Activated T-cell treated with anti-CD3 and anti-CD28 coated beads, Interleukin-2, amount 50 U/mL, for 72 hours (primary cell): Measurements from ENCODE around the gene FOXO1. TPM values are rescaled to one million over a fixed set of nuclear protein-coding genes. Genes with fewer than 3 reads are reported as not detected.
A peak's percentile ranks its signal among the peaks of the same experiment; 100 is the strongest.

ENCODE experiments used
- ATAC-seq, 2 donors: fragments of 150-1000 bp; cut with Tn5 transposase; replicated peaks in 1 of 2; 2 replicates each; pipeline ENCODE4 v1.10.0; 2021; ENCODE audit warnings: moderate library complexity in 2 of 2, mild to moderate bottlenecking in 1 of 2
- DNase-seq, 2 donors: peaks; one replicate each; pipeline ENCODE4 v3.0.0; 2021 to 2022; ENCODE audit warnings: mixed read lengths in 1 of 2
- H3K27ac Mint-ChIP-seq: one replicate; pipeline ENCODE4 v1.8.0; 2022; ENCODE audit warnings: mild to moderate bottlenecking, moderate library complexity, mixed read lengths
- H3K27me3 Mint-ChIP-seq: one replicate; pipeline ENCODE4 v1.8.0; 2022; ENCODE audit warnings: low read depth, mixed read lengths
- H3K36me3 Mint-ChIP-seq, 2 donors: one replicate each; pipeline ENCODE4 v1.8.0; 2022; ENCODE audit warnings: mixed read lengths in 2 of 2, mild to moderate bottlenecking in 1 of 2; ENCODE audit not compliant: insufficient read depth in 2 of 2
- H3K4me1 Mint-ChIP-seq: one replicate; pipeline ENCODE4 v1.8.0; 2022; ENCODE audit warnings: low read depth, mixed read lengths
- H3K4me3 Mint-ChIP-seq, 2 donors: one replicate each; pipeline ENCODE4 v1.8.0; 2022; ENCODE audit warnings: mild to moderate bottlenecking in 2 of 2, mixed read lengths in 2 of 2, moderate library complexity in 2 of 2
- H3K9me3 Mint-ChIP-seq, 2 donors: one replicate each; pipeline ENCODE4 v1.8.0; 2022; ENCODE audit warnings: mixed read lengths in 2 of 2
- total RNA-seq, 2 donors: library from RNA; stranded (reverse); gene quantifications; one replicate each; pipeline ENCODE4 v1.2.3, GENCODE V29; 2022

The FOXO1 gene
- total RNA-seq, 2 donors from 2014 or later, result 47.0 to 56.9 TPM

DNA sequence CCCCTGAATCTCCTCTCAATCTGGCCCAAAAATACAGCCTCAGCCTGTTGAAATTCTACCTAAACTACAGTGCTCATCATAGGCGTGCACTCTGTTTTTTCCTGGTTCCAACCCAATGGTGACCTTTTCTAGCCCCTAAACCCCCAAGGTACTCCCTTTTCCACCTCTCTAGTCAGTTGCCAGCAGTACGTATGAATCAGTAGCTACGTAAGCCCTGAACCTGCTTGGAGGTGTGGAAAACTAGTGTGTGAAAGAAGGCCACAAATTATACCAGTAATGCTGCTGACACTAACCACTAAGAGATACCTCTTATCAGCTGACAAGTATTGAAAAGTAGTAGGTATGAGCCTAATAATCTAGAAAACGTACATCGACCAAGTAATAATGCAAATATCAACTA, 60.9 kb downstream of the FOXO1 start:
- Mint-ChIP-seq H3K4me1 (peaks cover 85% of the 10 kb centered on the region), H3K9me3 (no peaks in the 10 kb centered on the region), H3K27ac (peak overlapping the region; percentile 74), H3K27me3 (no peaks in the 10 kb centered on the region), H3K36me3 (peaks cover 0 to 12% of the 10 kb centered on the region in 2 donors), H3K4me3 (peak overlapping the region; percentile 33 to 57)
- DNase-seq, result no peak
- ATAC-seq, result peak; percentile 62

GRCh38 chr13:40604135-40604534, 62.3 kb downstream of the FOXO1 start:
- Mint-ChIP-seq H3K27me3 (no peaks in the 10 kb centered on the region), H3K36me3 (peaks cover 0 to 11% of the 10 kb centered on the region in 2 donors), H3K9me3 (no peaks in the 10 kb centered on the region), H3K4me3 (peak overlapping the region; percentile 11 to 42), H3K27ac (peak overlapping the region; percentile 48), H3K4me1 (peaks cover 91% of the 10 kb centered on the region)
- DNase-seq (no peak), ATAC-seq (no peak)

- H3K36me3 Mint-ChIP-seq, result peaks cover 0 to 2% of the 10 kb centered on the region in 2 donors
- ATAC-seq (peak; percentile 63 to 75), DNase-seq (peak; percentile 43 to 46)
- H3K4me1 Mint-ChIP-seq, result peaks cover 96% of the 10 kb centered on the region
- H3K27me3 Mint-ChIP-seq, result no peaks in the 10 kb centered on the region
- no peaks in the 10 kb centered on the region for H3K9me3 Mint-ChIP-seq
- peak overlapping the region; percentile 82 for H3K27ac Mint-ChIP-seq
- peak overlapping the region; percentile 82 to 84 for H3K4me3 Mint-ChIP-seq
Measured at GRCh38 chr13:40600149-40600751, 66.2 kb downstream of the FOXO1 start.

DNA sequence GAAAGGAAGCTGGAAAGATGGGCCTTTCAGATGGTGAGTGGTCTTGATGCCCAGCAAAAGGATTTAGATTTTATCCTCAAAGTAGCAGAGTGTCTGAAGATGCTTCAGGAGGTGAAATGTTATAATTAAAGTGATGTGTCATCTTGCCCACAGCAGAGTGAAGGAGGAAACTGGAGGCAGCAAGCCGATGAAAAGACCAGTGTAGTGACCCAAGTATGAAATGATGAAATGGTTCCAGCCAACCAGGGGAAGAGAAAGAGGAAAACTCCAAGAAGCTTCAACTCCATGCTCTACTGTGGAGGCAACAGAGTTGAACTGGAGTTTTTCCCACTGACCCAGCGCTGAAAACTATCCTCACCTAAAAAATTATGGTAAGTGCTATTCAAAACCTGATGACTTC, 66.7 kb downstream of the FOXO1 start:
- Mint-ChIP-seq H3K27ac (peak overlapping the region; percentile 82), H3K4me1 (peaks cover 95% of the 10 kb centered on the region), H3K36me3 (peaks cover 0 to 2% of the 10 kb centered on the region in 2 donors), H3K4me3 (peak overlapping the region; percentile 82 to 84), H3K9me3 (no peaks in the 10 kb centered on the region), H3K27me3 (no peaks in the 10 kb centered on the region)
- ATAC-seq, result peak; percentile 58 to 62
- DNase-seq, result no peak

DNA sequence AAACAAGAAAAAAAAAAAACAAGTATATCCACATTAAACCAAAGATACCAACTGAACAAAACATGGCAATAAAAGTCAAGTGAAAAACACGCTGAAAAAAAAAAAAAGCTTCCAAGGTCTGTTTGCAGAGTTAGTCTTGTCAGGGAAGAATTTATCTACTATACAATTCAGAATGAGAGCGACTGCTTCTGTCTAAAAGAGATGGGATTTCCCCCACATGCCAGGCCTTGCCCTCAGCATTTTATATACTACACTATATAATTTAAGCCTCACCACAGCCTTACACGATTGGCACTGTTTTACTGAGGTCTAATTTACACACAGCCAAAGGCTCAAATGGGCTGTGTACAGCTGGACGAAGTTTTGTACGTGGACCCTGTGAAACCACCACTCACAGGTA, 67.3 kb downstream of the FOXO1 start:
- DNase-seq (peak in 1 of 2 donors; percentile 22), ATAC-seq (peak; percentile 51 to 75)
- Mint-ChIP-seq H3K27ac (peak overlapping the region; percentile 82), H3K27me3 (no peaks in the 10 kb centered on the region), H3K4me1 (peaks cover 91% of the 10 kb centered on the region), H3K9me3 (no peaks in the 10 kb centered on the region), H3K36me3 (peaks cover 0 to 2% of the 10 kb centered on the region in 2 donors), H3K4me3 (peak overlapping the region; percentile 82 to 84)

GRCh38 chr13:40598569-40598968, 67.9 kb downstream of the FOXO1 start:
- peak overlapping the region; percentile 82 for H3K27ac Mint-ChIP-seq
- peak overlapping the region; percentile 82 to 84 for H3K4me3 Mint-ChIP-seq
- no peaks in the 10 kb centered on the region for H3K27me3 Mint-ChIP-seq
- no peaks in the 10 kb centered on the region for H3K9me3 Mint-ChIP-seq
- no peak for DNase-seq
- ATAC-seq, result no peak
- peaks cover 0 to 2% of the 10 kb centered on the region in 2 donors for H3K36me3 Mint-ChIP-seq
- H3K4me1 Mint-ChIP-seq, result peaks cover 91% of the 10 kb centered on the region

GRCh38 chr13:40597735-40598365, 68.6 kb downstream of the FOXO1 start:
- DNase-seq (no peak), ATAC-seq (no peak)
- Mint-ChIP-seq H3K36me3 (peaks cover 0 to 2% of the 10 kb centered on the region in 2 donors), H3K9me3 (no peaks in the 10 kb centered on the region), H3K4me3 (peak overlapping the region; percentile 82 to 84), H3K4me1 (peaks cover 91% of the 10 kb centered on the region), H3K27me3 (no peaks in the 10 kb centered on the region), H3K27ac (peak overlapping the region; percentile 82)

DNA sequence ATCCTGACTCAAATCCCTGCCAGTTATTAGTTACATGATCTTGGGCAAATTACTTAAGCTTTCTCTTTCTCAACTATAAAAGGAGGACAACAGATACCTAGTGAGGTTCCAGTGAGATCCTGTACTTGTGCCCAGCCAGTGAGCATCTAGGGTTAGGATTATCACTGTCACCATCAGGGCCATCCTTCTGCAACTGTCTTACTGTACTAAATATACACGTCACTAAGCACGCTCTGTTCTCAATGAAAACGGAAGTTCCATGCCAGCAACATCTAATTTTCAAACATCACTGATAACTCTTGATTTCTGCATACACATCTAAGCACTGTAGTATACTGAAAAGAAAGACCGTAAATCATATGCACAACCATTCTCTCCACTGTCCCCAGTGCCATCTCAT, 70.0 kb downstream of the FOXO1 start:
- Mint-ChIP-seq H3K27ac (peak overlapping the region; percentile 82), H3K4me1 (peaks cover 91% of the 10 kb centered on the region), H3K4me3 (peak overlapping the region; percentile 67 to 82), H3K9me3 (no peaks in the 10 kb centered on the region), H3K36me3 (peaks cover 0 to 2% of the 10 kb centered on the region in 2 donors), H3K27me3 (no peaks in the 10 kb centered on the region)
- no peak for DNase-seq
- peak in 1 of 2 donors; percentile 17 for ATAC-seq

GRCh38 chr13:40595693-40596092, 70.7 kb downstream of the FOXO1 start:
- Mint-ChIP-seq H3K36me3 (peaks cover 0 to 2% of the 10 kb centered on the region in 2 donors), H3K4me3 (no peak overlapping the region), H3K27me3 (no peaks in the 10 kb centered on the region), H3K27ac (no peak overlapping the region), H3K9me3 (no peaks in the 10 kb centered on the region), H3K4me1 (peaks cover 92% of the 10 kb centered on the region)
- DNase-seq (no peak), ATAC-seq (no peak)

DNA sequence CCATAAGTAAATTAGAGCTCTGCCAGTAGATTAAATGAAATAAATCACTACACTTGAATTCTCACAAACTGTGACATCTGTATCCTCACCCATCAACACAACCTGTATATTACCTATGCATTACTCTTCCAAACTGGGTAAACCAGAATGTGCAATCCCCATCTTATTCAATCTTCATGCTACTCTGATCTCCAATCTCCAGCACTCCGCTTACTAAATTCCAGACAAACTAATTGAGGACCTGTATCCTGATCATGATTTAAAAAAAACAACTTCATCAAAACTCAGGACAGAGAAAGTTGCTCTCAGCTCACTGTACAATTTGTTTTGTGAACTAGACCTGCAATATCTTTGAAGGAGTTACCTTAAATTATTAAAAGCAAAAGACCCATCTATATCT, 74.4 kb downstream of the FOXO1 start:
- no peak for DNase-seq
- Mint-ChIP-seq H3K4me3 (no peak overlapping the region), H3K27me3 (no peaks in the 10 kb centered on the region), H3K4me1 (peaks cover 92% of the 10 kb centered on the region), H3K27ac (peak overlapping the region; percentile 38), H3K9me3 (no peaks in the 10 kb centered on the region), H3K36me3 (peaks cover 0 to 1% of the 10 kb centered on the region in 2 donors)
- ATAC-seq, result no peak

DNA sequence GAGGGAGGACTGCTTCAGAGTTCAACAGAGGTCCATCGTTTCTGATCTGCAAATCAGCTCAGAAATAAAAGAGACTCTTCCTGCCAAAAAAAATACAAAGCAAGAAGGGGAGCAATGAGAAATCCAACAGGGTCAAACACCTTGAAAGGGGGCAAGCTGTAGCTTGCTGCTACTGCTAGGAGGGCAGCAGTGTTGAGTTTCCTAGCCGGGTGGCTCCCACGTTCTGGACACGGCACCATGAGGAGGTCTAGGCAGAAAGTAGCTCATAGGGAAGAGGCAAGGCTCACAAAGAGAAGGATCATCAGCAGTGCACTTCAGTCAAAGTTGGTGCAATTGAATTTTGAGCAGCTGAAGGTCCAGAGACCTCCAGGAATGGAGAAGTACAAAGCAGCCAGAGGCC, 75.3 kb downstream of the FOXO1 start:
- no peak for ATAC-seq
- DNase-seq, result no peak
- peaks cover 0 to 1% of the 10 kb centered on the region in 2 donors for H3K36me3 Mint-ChIP-seq
- peak overlapping the region; percentile 38 to 57 for H3K4me3 Mint-ChIP-seq
- H3K9me3 Mint-ChIP-seq, result no peaks in the 10 kb centered on the region
- peak overlapping the region; percentile 72 for H3K27ac Mint-ChIP-seq
- H3K4me1 Mint-ChIP-seq, result peaks cover 92% of the 10 kb centered on the region
- H3K27me3 Mint-ChIP-seq, result no peaks in the 10 kb centered on the region

DNA sequence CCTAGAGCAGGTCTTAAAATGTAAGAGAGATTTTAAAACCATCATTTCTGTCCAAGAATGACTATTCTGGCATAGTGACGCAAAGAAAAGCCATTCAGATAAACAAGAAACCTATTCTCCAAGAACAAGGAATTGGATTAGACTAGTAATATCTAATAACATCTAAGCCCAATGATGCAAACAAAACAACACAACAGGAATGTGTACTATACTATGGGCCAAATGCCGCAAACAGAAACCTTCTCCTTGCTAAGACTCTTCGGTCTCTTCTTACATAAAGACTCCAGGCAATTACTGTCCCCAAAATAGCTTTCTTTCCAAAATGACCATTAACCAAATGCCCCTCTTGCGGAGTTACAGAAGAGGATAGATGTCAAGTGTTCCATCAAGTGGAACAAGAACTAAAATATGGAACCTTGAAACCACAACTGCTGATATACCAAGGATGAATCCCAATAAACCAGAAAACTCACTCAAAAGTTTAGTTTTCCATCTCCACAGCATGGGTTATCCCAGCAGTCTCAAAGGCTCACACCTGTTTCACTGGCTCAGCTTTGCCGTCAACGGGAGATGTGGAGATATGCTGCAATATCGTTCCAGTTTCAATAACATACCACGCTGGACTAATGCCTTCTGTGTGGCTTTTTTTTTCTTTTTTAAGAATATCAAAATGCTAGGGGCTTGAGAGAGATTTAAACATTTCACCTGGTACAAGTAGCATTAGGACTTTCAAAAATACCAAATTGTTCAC, 76.2 kb downstream of the FOXO1 start:
- DNase-seq (no peak), ATAC-seq (no peak)
- Mint-ChIP-seq H3K9me3 (no peaks in the 10 kb centered on the region), H3K36me3 (peaks cover 0 to 1% of the 10 kb centered on the region in 2 donors), H3K4me1 (peaks cover 92% of the 10 kb centered on the region), H3K4me3 (peak overlapping the region; percentile 27 to 57), H3K27me3 (no peaks in the 10 kb centered on the region), H3K27ac (peak overlapping the region; percentile 72)
